IMR-90 (cell line): ENCODE measurements around the gene TDRD7. TPM values are rescaled to one million over a fixed set of nuclear protein-coding genes. Genes with fewer than 3 reads are reported as not detected.

Experiments
- ATAC-seq: fragments of 200-7000 bp; cut with Tn5 transposase; 2 replicates; pipeline ENCODE4 v1.9.1; 2020; ENCODE audit warnings: low read depth, mild to moderate bottlenecking, moderate library complexity
- BruUV-seq: library from RNA; stranded (reverse); fragments of 400-500 nt; replicated peaks from 2 replicates; lab custom pipeline; 2021; lab: Mats Ljungman, UMichigan
- CTCF ChIA-PET: fragments of 300-600 bp; formaldehyde crosslinking; extraction: SDS; loops from one replicate; lab custom pipeline; 2021; ENCODE audit warnings: antibody characterized with exemption; lab: Yijun Ruan, JAX
- POLR2A ChIA-PET: fragments of 300-600 bp; sonication (Branson Sonifier 250); formaldehyde crosslinking; loops from one replicate; lab custom pipeline; 2022; ENCODE audit warnings: antibody characterized with exemption; ENCODE audit not compliant: unreplicated experiment; lab: Charles Lee
- DNase-seq: peaks from one replicate; pipeline ENCODE4 v3.0.0; 2013
- H2AFZ ChIP-seq: replicated peaks from 2 replicates; pipeline ENCODE3; 2013; ENCODE audit warnings: low read length, mild to moderate bottlenecking; ENCODE audit not compliant: poor library complexity
- H2AK5ac ChIP-seq: 2 replicates; pipeline ENCODE4 v1.6.1; 2013; ENCODE audit warnings: low read depth, low read length, inconsistent platforms
- H2AK9ac ChIP-seq: replicated peaks from 2 replicates; pipeline ENCODE3; 2013; ENCODE audit warnings: mild to moderate bottlenecking, low read depth, low read length, moderate library complexity; ENCODE audit not compliant: poor library complexity
- H2BK120ac ChIP-seq: 2 replicates; pipeline ENCODE4 v1.6.1; 2013; ENCODE audit warnings: low read depth, low read length, inconsistent platforms
- H2BK15ac ChIP-seq: 3 replicates; pipeline ENCODE4 v1.6.1; 2013; ENCODE audit warnings: low read depth, low read length, inconsistent platforms
- H2BK20ac ChIP-seq: 2 replicates; pipeline ENCODE4 v1.6.1; 2013; ENCODE audit warnings: low read depth, mild to moderate bottlenecking, inconsistent platforms, low read length, moderate library complexity
- H2BK5ac ChIP-seq: 2 replicates; pipeline ENCODE4 v1.6.1; 2013; ENCODE audit warnings: mild to moderate bottlenecking, low read depth, low read length, inconsistent platforms; ENCODE audit not compliant: poor library complexity, severe bottlenecking
- H3K14ac ChIP-seq: replicated peaks from 2 replicates; pipeline ENCODE4 v1.6.1; 2013; ENCODE audit warnings: low read depth, low read length, inconsistent platforms
- H3K18ac ChIP-seq: 2 replicates; pipeline ENCODE4 v1.6.1; 2013; ENCODE audit warnings: low read depth, low read length, control low read depth
- H3K23ac ChIP-seq: 2 replicates; pipeline ENCODE4 v1.6.1; 2013; ENCODE audit warnings: low read depth, low read length, inconsistent platforms
- H3K27ac ChIP-seq: 2 replicates; pipeline ENCODE4 v1.5.1; 2013; ENCODE audit warnings: mild to moderate bottlenecking, control low read depth, low read length; ENCODE audit not compliant: insufficient read depth
- H3K27me3 ChIP-seq: 2 replicates; pipeline ENCODE4 v1.6.1; 2013; ENCODE audit warnings: low read length; ENCODE audit not compliant: control insufficient read depth, insufficient read depth
- H3K36me3 ChIP-seq: 2 replicates; pipeline ENCODE4 v1.6.1; 2013; ENCODE audit warnings: low read length, mixed read lengths; ENCODE audit not compliant: control insufficient read depth, insufficient read depth
- H3K4ac ChIP-seq: 2 replicates; pipeline ENCODE4 v1.6.1; 2013; ENCODE audit warnings: low read depth, low read length, inconsistent platforms
- H3K4me1 ChIP-seq: 2 replicates; pipeline ENCODE4 v1.6.1; 2013; ENCODE audit warnings: low read length, mixed read lengths; ENCODE audit not compliant: control insufficient read depth, insufficient read depth
- H3K4me2 ChIP-seq: 2 replicates; pipeline ENCODE4 v1.6.1; 2013; ENCODE audit warnings: low read depth, mild to moderate bottlenecking, control low read depth, low read length, moderate library complexity
- H3K4me3 ChIP-seq: 2 replicates; pipeline ENCODE4 v1.5.1; 2013; ENCODE audit warnings: low read depth, mild to moderate bottlenecking, control low read depth, low read length, moderate library complexity; ENCODE audit not compliant: insufficient read depth
- H3K56ac ChIP-seq: 2 replicates; pipeline ENCODE4 v1.6.1; 2013; ENCODE audit warnings: low read length, inconsistent platforms; ENCODE audit not compliant: insufficient read depth; ENCODE audit errors: extremely low read depth
- H3K79me1 ChIP-seq, 2 experiments: 2 replicates each; pipeline ENCODE4 v1.6.1; 2013; ENCODE audit warnings: low read length in 2 of 2, inconsistent platforms in 1 of 2, low read depth in 1 of 2
- H3K9ac ChIP-seq: 2 replicates; pipeline ENCODE4 v1.6.1; 2013; ENCODE audit warnings: low read depth, low read length, control low read depth
- H3K9me1 ChIP-seq: 2 replicates; pipeline ENCODE4 v1.6.1; 2013; ENCODE audit warnings: low read length, inconsistent platforms; ENCODE audit not compliant: insufficient read depth
- H3K9me3 ChIP-seq: 2 replicates; pipeline ENCODE4 v1.6.1; 2013; ENCODE audit warnings: low read length; ENCODE audit not compliant: control insufficient read depth, insufficient read depth
- H4K20me1 ChIP-seq: 2 replicates; pipeline ENCODE4 v1.6.1; 2013; ENCODE audit warnings: low read length, inconsistent platforms; ENCODE audit not compliant: insufficient read depth
- H4K5ac ChIP-seq: 2 replicates; pipeline ENCODE4 v1.6.1; 2013; ENCODE audit warnings: mild to moderate bottlenecking, low read depth, low read length, control low read depth
- H4K8ac ChIP-seq, 2 experiments: 2 replicates each; pipeline ENCODE4 v1.6.1; 2013; ENCODE audit warnings: low read depth in 2 of 2, low read length in 2 of 2, control low read depth in 1 of 2, inconsistent platforms in 1 of 2
- H4K91ac ChIP-seq: 2 replicates; pipeline ENCODE4 v1.6.1; 2013; ENCODE audit warnings: low read depth, low read length, inconsistent platforms; ENCODE audit not compliant: insufficient read depth
- CEBPB ChIP-seq: IDR thresholded peaks from 2 replicates; pipeline ENCODE4 v1.6.1; 2012; ENCODE audit warnings: low read depth, low read length, improper control_type of control experiment
- ELK1 ChIP-seq: fragments of 150-350 bp; IDR thresholded peaks from 2 replicates; pipeline ENCODE4 v1.6.1; 2016; ENCODE audit warnings: low read depth, mild to moderate bottlenecking, low read length, moderate library complexity, borderline replicate concordance
- NFE2L2 ChIP-seq: fragments of 150-350 bp; IDR thresholded peaks from 2 replicates; pipeline ENCODE4 v1.6.1; 2016; ENCODE audit warnings: low read depth, mild to moderate bottlenecking, low read length
- RCOR1 ChIP-seq: IDR thresholded peaks from 2 replicates; pipeline ENCODE4 v1.6.1; 2012; ENCODE audit warnings: mild to moderate bottlenecking, low read length, improper control_type of control experiment; ENCODE audit not compliant: insufficient replicate concordance
- RFX5 ChIP-seq: IDR thresholded peaks from 2 replicates; pipeline ENCODE4 v1.8.0; 2012; ENCODE audit warnings: low read depth, mild to moderate bottlenecking, low read length, moderate library complexity
- SMC3 ChIP-seq: fragments of 150-350 bp; IDR thresholded peaks from 2 replicates; pipeline ENCODE4 v1.6.1; 2016; ENCODE audit warnings: low read depth, mild to moderate bottlenecking, antibody characterized with exemption, low read length, moderate library complexity
- USF2 ChIP-seq: fragments of 150-350 bp; IDR thresholded peaks from 2 replicates; pipeline ENCODE4 v1.6.1; 2017; ENCODE audit warnings: mild to moderate bottlenecking, antibody characterized with exemption, low read length, low read depth
- WGBS, 2 experiments: methylation state at CpG; one replicate each; pipeline versions ENCODE4 v1.1.5 to v1.1.7; 2013; ENCODE audit warnings: missing lambda C conversion rate in 2 of 2; ENCODE audit not compliant: insufficient read length in 1 of 2; ENCODE audit errors: extremely low coverage in 2 of 2; 5-methylcytosine and 5-hydroxymethylcytosine counted together
- dilution Hi-C: fragments of 300-500 bp; cut with HindIII; formaldehyde crosslinking; loops from one replicate; pipeline ENCODE4 v1.14.3; 2018; ENCODE audit warnings: low sequenced_read_pairs; ENCODE audit not compliant: unreplicated experiment
- in situ Hi-C: fragments of 300-500 bp; cut with MboI; formaldehyde crosslinking; loops from 3 replicates; pipeline ENCODE4 v1.14.3; 2019; ENCODE audit warnings: low sequenced_read_pairs, inconsistent platforms, mixed read lengths
- intact Hi-C: fragments of 100-400 bp; cut with micrococcal nuclease; formaldehyde crosslinking; loops from 2 replicates; pipeline ENCODE4 v1.10.0; 2022
- polyA plus RNA-seq, 3 experiments: library from polyadenylated mRNA; depleted of rRNA; stranded (reverse); fragments of >200 nt; gene quantifications; 2 replicates each; pipeline ENCODE4 v1.2.3, GENCODE V29; 2012; ENCODE audit warnings: low replicate concordance in 1 of 3
- total RNA-seq: library from RNA; depleted of rRNA; stranded (reverse); fragments of >200 nt; gene quantifications from 2 replicates; pipeline ENCODE4 v1.2.3, GENCODE V29; 2012

The TDRD7 gene
- total and polyA plus RNA-seq, 2 of the 4 experiments (the other 2 are of a cell fraction): 4.4 to 9.7 TPM

- 0 out of 2 replicates have a peak, but pooled peaks cover 4% of the 10 kb centered on the region for H3K9me3 ChIP-seq
- 52% methylated on average over 5 of the region's 11 CpGs; no CpG with 5 or more reads in 1 of the 2 experiments for WGBS, 2 experiments
- H2BK5ac ChIP-seq: no peak overlapping the region
- H4K20me1 ChIP-seq: no peaks in the 10 kb centered on the region
- no peak overlapping the region for H3K23ac ChIP-seq
- H3K9ac ChIP-seq: no peak overlapping the region
- TF ChIP-seq NFE2L2 (peak; percentile 73), SMC3 (no peak), CEBPB (no peak), USF2 (no peak), RFX5 (no peak), ELK1 (no peak), RCOR1 (peak; percentile 15)
- H3K27me3 ChIP-seq: no peaks in the 10 kb centered on the region
- no peak overlapping the region for H2AFZ ChIP-seq
- no peak overlapping the region for H3K27ac ChIP-seq
- no peak overlapping the region for H2BK15ac ChIP-seq
- no peak overlapping the region for H4K8ac ChIP-seq
- no peaks in the 10 kb centered on the region; the same call in none of the 2 replicates for H3K9me1 ChIP-seq
- ATAC-seq: peak; percentile 24; the same call in 1 of the 2 replicates
- H4K5ac ChIP-seq: no peak overlapping the region
- dilution Hi-C loops: no loop called here
- no peak overlapping the region for H2AK5ac ChIP-seq
- peaks cover 9% of the 10 kb centered on the region; the same call in 1 of the 2 replicates for H3K36me3 ChIP-seq
- in situ Hi-C loops: no loop called here
- no peak overlapping the region for H3K4me3 ChIP-seq
- peak; percentile 43 for DNase-seq
- no TSS peak for BruUV-seq
- peak overlapping the region; percentile 24; the same call in 1 of the 2 replicates for H3K4me2 ChIP-seq
- POLR2A ChIA-PET: no interaction called here
- H2AK9ac ChIP-seq: no peak overlapping the region
- intact Hi-C loops: no loop called here
- H3K18ac ChIP-seq: no peak overlapping the region
- H3K14ac ChIP-seq: peak overlapping the region; percentile 52; the same call in 1 of the 2 replicates
- CTCF ChIA-PET: interaction anchor here (0.6 kb wide), 1 partner anchor 62 kb away, joined by 3 read pairs; no protein-coding TSS in a partner anchor
- peaks cover 9% of the 10 kb centered on the region for H3K4me1 ChIP-seq
- H4K91ac ChIP-seq: no peak overlapping the region
- no peak overlapping the region for H2BK20ac ChIP-seq
- no peak overlapping the region for H3K4ac ChIP-seq
- 0 out of 2 replicates have a peak overlapping the region, but pooled peaks have one; percentile 27 for H2BK120ac ChIP-seq
- no peaks in the 10 kb centered on the region for H3K79me1 ChIP-seq
- H3K56ac ChIP-seq: no peak overlapping the region
These were observed 117.6 kb downstream of the TDRD7 start for GRCh38 chr9:97529363-97530076.
